ENCODE results near the gene ACKR2. TPM values are rescaled to one million over a fixed set of nuclear protein-coding genes. Genes with fewer than 3 reads are reported as not detected.

ACKR2 gene
- total and polyA plus RNA-seq, 2 experiments from 2014 or later, result 0.11 to 0.23 TPM

- H3K4me1 ChIP-seq (ENCODE audit: insufficient read depth), result no peaks in the 10 kb centered on the region
- no peak overlapping the region for H2AFZ ChIP-seq
- no peaks in the 10 kb centered on the region for H3K9me3 ChIP-seq (ENCODE audit: low read depth)
- in situ Hi-C loops (cut with MboI), result no loop called here
- no peak for DNase-seq
- no peaks in the 10 kb centered on the region for H3K9me2 ChIP-seq (ENCODE audit: insufficient read depth)
- no peak overlapping the region for H3K27ac ChIP-seq
- H3K9ac ChIP-seq, result no peak overlapping the region
- TF ChIP-seq EZH2 (IDR thresholded peaks at IDR 0.05; ENCODE audit: insufficient read depth, poor library complexity, severe bottlenecking), result no peak
- no peak for TF ChIP-seq EZH2phosphoT487 (IDR thresholded peaks at IDR 0.05; ENCODE audit: insufficient read depth, low read depth)
- peaks cover 12% of the 10 kb centered on the region for H3K27me3 ChIP-seq (replicated peaks; ENCODE audit: insufficient read depth)
- no peaks in the 10 kb centered on the region for H3K36me3 ChIP-seq (ENCODE audit: low read depth)
- H3K4me2 ChIP-seq (ENCODE audit: unreplicated experiment), result no peak overlapping the region
- 65 to 66% methylated on average over 6 of the region's 6 CpGs for WGBS, 2 experiments (ENCODE audit: low coverage in 1 of 2, low lambda C conversion rate in 2 of 2, missing lambda C conversion rate in 2 of 2)
- no peaks in the 10 kb centered on the region for H3F3A ChIP-seq (ENCODE audit: insufficient read depth)
- no peaks in the 10 kb centered on the region for H4K20me1 ChIP-seq (ENCODE audit: insufficient read depth)
- H3K4me3 ChIP-seq, result no peak overlapping the region
- H3K79me2 ChIP-seq (ENCODE audit: insufficient read depth), result no peaks in the 10 kb centered on the region
Measured at GRCh38 chr3:42851228-42851834, 42.1 kb downstream of the ACKR2 start.

DNA sequence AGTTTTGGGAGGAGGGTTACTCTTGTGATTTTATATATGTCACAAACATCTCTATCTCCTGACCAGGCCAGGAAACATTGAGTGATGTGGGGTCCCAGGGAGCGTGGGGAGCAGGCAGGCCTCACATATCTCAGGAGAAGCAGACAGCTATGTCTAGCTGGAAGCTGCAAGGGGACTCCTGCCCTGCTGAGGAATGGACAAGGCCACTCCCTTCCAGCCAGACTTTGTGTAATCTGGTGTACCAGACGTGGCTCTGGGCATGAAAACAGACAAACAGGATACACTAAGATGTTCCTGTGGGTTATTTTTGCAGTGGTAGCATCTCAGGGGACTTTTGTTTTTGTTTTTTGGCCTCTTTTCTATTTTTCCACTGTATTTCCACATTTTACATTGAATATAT, 43.2 kb downstream of the ACKR2 start:
- H3F3A ChIP-seq (ENCODE audit: insufficient read depth), result no peaks in the 10 kb centered on the region
- in situ Hi-C loops (cut with MboI), result no loop called here
- TF ChIP-seq EZH2 (IDR thresholded peaks at IDR 0.05; ENCODE audit: insufficient read depth, poor library complexity, severe bottlenecking) (no peak), EZH2phosphoT487 (IDR thresholded peaks at IDR 0.05; ENCODE audit: insufficient read depth, low read depth) (no peak)
- peak; percentile 37 for DNase-seq
- no peaks in the 10 kb centered on the region for H3K9me2 ChIP-seq (ENCODE audit: insufficient read depth)
- H3K9ac ChIP-seq, result no peak overlapping the region
- H2AFZ ChIP-seq, result no peak overlapping the region
- H3K4me2 ChIP-seq (ENCODE audit: unreplicated experiment), result no peak overlapping the region
- no peak overlapping the region for H3K27ac ChIP-seq
- WGBS, 2 experiments (ENCODE audit: low coverage in 1 of 2, low lambda C conversion rate in 2 of 2, missing lambda C conversion rate in 2 of 2), result 17 to 19% methylated on average over 2 of the region's 2 CpGs
- peaks cover 12% of the 10 kb centered on the region for H3K27me3 ChIP-seq (replicated peaks; ENCODE audit: insufficient read depth)
- no peak overlapping the region for H3K4me3 ChIP-seq
- H4K20me1 ChIP-seq (ENCODE audit: insufficient read depth), result no peaks in the 10 kb centered on the region
- H3K79me2 ChIP-seq (ENCODE audit: insufficient read depth), result no peaks in the 10 kb centered on the region
- H3K4me1 ChIP-seq (ENCODE audit: insufficient read depth), result no peaks in the 10 kb centered on the region
- H3K9me3 ChIP-seq (ENCODE audit: low read depth), result no peaks in the 10 kb centered on the region
- no peaks in the 10 kb centered on the region for H3K36me3 ChIP-seq (ENCODE audit: low read depth)

DNA sequence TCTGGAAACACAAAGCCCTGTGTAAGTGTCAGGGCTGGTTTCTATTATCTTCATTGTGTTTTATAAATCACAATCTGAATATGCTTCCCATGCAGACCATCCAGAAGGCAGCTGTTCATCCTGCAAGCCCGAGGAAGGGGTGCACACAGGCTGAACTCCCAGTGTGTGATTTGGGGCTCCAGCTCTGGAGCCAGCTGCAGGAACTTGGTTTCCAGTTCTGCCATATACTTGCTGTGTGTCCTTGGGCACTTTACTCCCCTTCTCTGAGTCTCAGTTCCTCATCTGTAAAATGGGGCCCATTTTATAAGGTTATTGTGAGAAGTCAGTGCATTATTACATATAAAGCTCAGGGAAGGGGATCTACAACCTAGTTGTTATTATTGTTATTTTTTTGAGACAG, 43.8 kb downstream of the ACKR2 start:
- Histone ChIP-seq H3K9ac (no peak overlapping the region), H3K36me3 (ENCODE audit: low read depth) (no peaks in the 10 kb centered on the region), H3K27ac (no peak overlapping the region), H3K27me3 (replicated peaks; ENCODE audit: insufficient read depth) (peaks cover 14% of the 10 kb centered on the region), H3K4me1 (ENCODE audit: insufficient read depth) (no peaks in the 10 kb centered on the region), H3K4me3 (no peak overlapping the region), H3F3A (ENCODE audit: insufficient read depth) (no peaks in the 10 kb centered on the region), H2AFZ (no peak overlapping the region), H3K9me2 (ENCODE audit: insufficient read depth) (no peaks in the 10 kb centered on the region), H3K4me2 (ENCODE audit: unreplicated experiment) (no peak overlapping the region), H3K9me3 (ENCODE audit: low read depth) (no peaks in the 10 kb centered on the region), H3K79me2 (ENCODE audit: insufficient read depth) (no peaks in the 10 kb centered on the region), H4K20me1 (ENCODE audit: insufficient read depth) (no peaks in the 10 kb centered on the region)
- WGBS, 2 experiments (ENCODE audit: low coverage in 1 of 2, low lambda C conversion rate in 2 of 2, missing lambda C conversion rate in 2 of 2), result 9 to 12% methylated on average over 1 of the region's 1 CpG
- TF ChIP-seq EZH2phosphoT487 (IDR thresholded peaks at IDR 0.05; ENCODE audit: insufficient read depth, low read depth), result no peak
- no peak for TF ChIP-seq EZH2 (IDR thresholded peaks at IDR 0.05; ENCODE audit: insufficient read depth, poor library complexity, severe bottlenecking)
- DNase-seq, result no peak
- in situ Hi-C loops (cut with MboI), result no loop called here

DNA sequence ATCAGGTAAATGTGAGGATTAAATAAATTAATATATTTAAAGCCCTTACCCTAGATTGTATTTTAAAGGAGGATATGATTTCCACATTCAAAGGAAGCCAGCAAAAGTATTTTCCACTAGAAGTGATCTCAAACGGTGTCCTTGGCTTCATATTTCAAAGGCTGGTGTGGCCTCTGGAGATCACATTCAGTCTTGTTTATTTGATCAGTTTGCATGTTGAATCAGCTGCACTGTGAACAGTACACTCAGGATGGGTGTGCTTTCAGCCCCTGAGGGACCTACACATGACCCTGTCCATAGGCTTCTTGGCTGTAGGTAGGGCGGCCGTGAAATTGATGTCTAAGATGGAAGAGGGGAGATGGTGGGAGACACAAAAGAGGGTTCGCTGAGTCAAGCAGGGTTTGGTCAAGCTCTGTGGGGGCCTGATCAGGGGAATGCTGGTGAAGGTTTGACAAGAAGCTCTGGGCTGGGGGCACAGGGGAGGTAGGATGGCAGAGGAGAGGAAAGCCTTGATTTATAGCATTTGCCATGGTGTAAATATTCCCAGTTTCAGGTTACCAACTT, 44.6 kb downstream of the ACKR2 start:
- no peaks in the 10 kb centered on the region for H4K20me1 ChIP-seq (ENCODE audit: insufficient read depth)
- H3K9ac ChIP-seq, result no peak overlapping the region
- H2AFZ ChIP-seq, result no peak overlapping the region
- no peak overlapping the region for H3K27ac ChIP-seq
- no peaks in the 10 kb centered on the region for H3F3A ChIP-seq (ENCODE audit: insufficient read depth)
- no peaks in the 10 kb centered on the region for H3K9me3 ChIP-seq (ENCODE audit: low read depth)
- 74% methylated on average over 4 of the region's 4 CpGs for WGBS, 2 experiments (ENCODE audit: low coverage in 1 of 2, low lambda C conversion rate in 2 of 2, missing lambda C conversion rate in 2 of 2)
- in situ Hi-C loops (cut with MboI), result no loop called here
- H3K79me2 ChIP-seq (ENCODE audit: insufficient read depth), result no peaks in the 10 kb centered on the region
- no peaks in the 10 kb centered on the region for H3K9me2 ChIP-seq (ENCODE audit: insufficient read depth)
- H3K27me3 ChIP-seq (replicated peaks; ENCODE audit: insufficient read depth), result peaks cover 21% of the 10 kb centered on the region
- no peaks in the 10 kb centered on the region for H3K4me1 ChIP-seq (ENCODE audit: insufficient read depth)
- H3K36me3 ChIP-seq (ENCODE audit: low read depth), result no peaks in the 10 kb centered on the region
- H3K4me2 ChIP-seq (ENCODE audit: unreplicated experiment), result no peak overlapping the region
- DNase-seq, result no peak
- H3K4me3 ChIP-seq, result no peak overlapping the region
- TF ChIP-seq EZH2phosphoT487 (IDR thresholded peaks at IDR 0.05; ENCODE audit: insufficient read depth, low read depth), result no peak
- TF ChIP-seq EZH2 (IDR thresholded peaks at IDR 0.05; ENCODE audit: insufficient read depth, poor library complexity, severe bottlenecking), result no peak

- Histone ChIP-seq H3K9me2 (ENCODE audit: insufficient read depth) (no peaks in the 10 kb centered on the region), H3K9ac (no peak overlapping the region), H3K36me3 (ENCODE audit: low read depth) (no peaks in the 10 kb centered on the region), H3K4me3 (no peak overlapping the region), H3K27me3 (replicated peaks; ENCODE audit: insufficient read depth) (peaks cover 23% of the 10 kb centered on the region), H3F3A (ENCODE audit: insufficient read depth) (no peaks in the 10 kb centered on the region), H4K20me1 (ENCODE audit: insufficient read depth) (no peaks in the 10 kb centered on the region), H3K4me2 (ENCODE audit: unreplicated experiment) (no peak overlapping the region), H3K9me3 (ENCODE audit: low read depth) (no peaks in the 10 kb centered on the region), H2AFZ (no peak overlapping the region), H3K79me2 (ENCODE audit: insufficient read depth) (no peaks in the 10 kb centered on the region), H3K4me1 (ENCODE audit: insufficient read depth) (no peaks in the 10 kb centered on the region), H3K27ac (no peak overlapping the region)
- DNase-seq, result no peak
- TF ChIP-seq EZH2phosphoT487 (IDR thresholded peaks at IDR 0.05; ENCODE audit: insufficient read depth, low read depth) (no peak), EZH2 (IDR thresholded peaks at IDR 0.05; ENCODE audit: insufficient read depth, poor library complexity, severe bottlenecking) (no peak)
- in situ Hi-C loops (cut with MboI), result no loop called here
Measured at GRCh38 chr3:42855219-42855546, 45.9 kb downstream of the ACKR2 start.
